GM19452 (cell line): Measurements from ENCODE around the gene CCDC91.
"Not testable (repeated sequence)": the region's sequence is repeated elsewhere in the genome, so short reads cannot be mapped to it uniquely, and the experiment has no call there.

Experiments used
- ATAC-seq: cut with Tn5 transposase; IDR thresholded peaks from one replicate; pipeline ENCODE4 v1.9.1; 2021; ENCODE audit not compliant: unreplicated experiment

The CCDC91 gene

GRCh38 chr12:28351414-28351813 is 161.2 kb downstream of the CCDC91 start:
- no peak for ATAC-seq

GRCh38 chr12:28355161-28355560 is 164.9 kb downstream of the CCDC91 start:
- no peak for ATAC-seq

GRCh38 chr12:28360253-28360652 is 170.0 kb downstream of the CCDC91 start:
- ATAC-seq: no peak

- no peak for ATAC-seq
Measured at GRCh38 chr12:28367326-28367725, 177.1 kb downstream of the CCDC91 start.

GRCh38 chr12:28367993-28368392 is 177.7 kb downstream of the CCDC91 start:
- no peak for ATAC-seq

- ATAC-seq: no peak
Measured at GRCh38 chr12:28369483-28369882, 179.2 kb downstream of the CCDC91 start.

GRCh38 chr12:28374556-28374955 is 184.3 kb downstream of the CCDC91 start:
- no peak for ATAC-seq

GRCh38 chr12:28378736-28379135 is 188.5 kb downstream of the CCDC91 start:
- ATAC-seq: no peak

- ATAC-seq: not testable (repeated sequence)
Measured at GRCh38 chr12:28379779-28380178, 189.5 kb downstream of the CCDC91 start.

- no peak for ATAC-seq
Measured at GRCh38 chr12:28383368-28383767, 193.1 kb downstream of the CCDC91 start.

- no peak for ATAC-seq
Measured at GRCh38 chr12:28388879-28389278, 198.6 kb downstream of the CCDC91 start.

- no peak for ATAC-seq
Measured at GRCh38 chr12:28390206-28390605, 199.9 kb downstream of the CCDC91 start.

- ATAC-seq: no peak
Measured at GRCh38 chr12:28390761-28391385, 200.6 kb downstream of the CCDC91 start.

GRCh38 chr12:28409892-28410291 is 219.6 kb downstream of the CCDC91 start:
- no peak for ATAC-seq

GRCh38 chr12:28413460-28414109 is 223.3 kb downstream of the CCDC91 start:
- ATAC-seq: no peak

- ATAC-seq: no peak
Measured at GRCh38 chr12:28415755-28416154, 225.5 kb downstream of the CCDC91 start.

GRCh38 chr12:28421374-28421773 is 231.1 kb downstream of the CCDC91 start:
- no peak for ATAC-seq

- peak; percentile 10 for ATAC-seq
Measured at GRCh38 chr12:28424965-28425364, 234.7 kb downstream of the CCDC91 start.

GRCh38 chr12:28425526-28425925 is 235.3 kb downstream of the CCDC91 start:
- ATAC-seq: peak; percentile 75

GRCh38 chr12:28427046-28427445 is 236.8 kb downstream of the CCDC91 start:
- no peak for ATAC-seq

GRCh38 chr12:28440081-28440608 is 249.9 kb downstream of the CCDC91 start:
- no peak for ATAC-seq

- ATAC-seq: no peak
Measured at GRCh38 chr12:28442101-28442500, 251.8 kb downstream of the CCDC91 start.

GRCh38 chr12:28443337-28443736 is 253.1 kb downstream of the CCDC91 start:
- no peak for ATAC-seq
